Measurements from ENCODE around the gene DPP6. TPM values are rescaled to one million over a fixed set of nuclear protein-coding genes. Genes with fewer than 3 reads are reported as not detected.

Gene DPP6
- total RNA-seq, 1 experiment from 2014 or later, result not detected

DNA sequence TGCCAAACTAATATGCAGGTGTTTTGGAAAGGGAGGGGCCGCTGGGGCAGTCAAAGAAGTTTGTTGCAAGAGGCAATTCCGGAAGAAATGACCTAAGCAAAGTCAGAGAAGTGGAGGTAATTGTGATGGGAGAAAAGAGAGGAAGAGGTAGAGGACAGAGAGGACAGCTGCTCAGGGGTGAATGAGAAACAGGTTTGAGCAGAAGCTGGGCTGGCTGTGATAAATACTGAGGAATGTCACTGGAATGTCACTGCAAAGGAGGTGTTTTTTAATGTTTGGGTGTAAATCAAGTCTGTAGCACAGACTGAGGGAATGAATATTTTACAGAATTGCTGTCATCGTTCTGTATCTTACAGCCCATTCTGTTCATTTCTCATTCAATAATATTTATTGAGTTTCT lies 207.2 kb downstream of the DPP6 start:
- TF ChIP-seq, protein P1, sequence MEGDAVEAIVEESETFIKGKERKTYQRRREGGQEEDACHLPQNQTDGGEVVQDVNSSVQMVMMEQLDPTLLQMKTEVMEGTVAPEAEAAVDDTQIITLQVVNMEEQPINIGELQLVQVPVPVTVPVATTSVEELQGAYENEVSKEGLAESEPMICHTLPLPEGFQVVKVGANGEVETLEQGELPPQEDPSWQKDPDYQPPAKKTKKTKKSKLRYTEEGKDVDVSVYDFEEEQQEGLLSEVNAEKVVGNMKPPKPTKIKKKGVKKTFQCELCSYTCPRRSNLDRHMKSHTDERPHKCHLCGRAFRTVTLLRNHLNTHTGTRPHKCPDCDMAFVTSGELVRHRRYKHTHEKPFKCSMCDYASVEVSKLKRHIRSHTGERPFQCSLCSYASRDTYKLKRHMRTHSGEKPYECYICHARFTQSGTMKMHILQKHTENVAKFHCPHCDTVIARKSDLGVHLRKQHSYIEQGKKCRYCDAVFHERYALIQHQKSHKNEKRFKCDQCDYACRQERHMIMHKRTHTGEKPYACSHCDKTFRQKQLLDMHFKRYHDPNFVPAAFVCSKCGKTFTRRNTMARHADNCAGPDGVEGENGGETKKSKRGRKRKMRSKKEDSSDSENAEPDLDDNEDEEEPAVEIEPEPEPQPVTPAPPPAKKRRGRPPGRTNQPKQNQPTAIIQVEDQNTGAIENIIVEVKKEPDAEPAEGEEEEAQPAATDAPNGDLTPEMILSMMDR (conservative IDR thresholded peaks at IDR 0.05), result no peak
- no peak for TF ChIP-seq EZH2 (IDR thresholded peaks at IDR 0.05; ENCODE audit: low read depth)
- Histone ChIP-seq H3F3A (ENCODE audit: insufficient read depth, low read depth) (no peaks in the 10 kb centered on the region), H3K36me3 (ENCODE audit: low read depth) (no peaks in the 10 kb centered on the region), H3K27me3 (ENCODE audit: insufficient read depth, low read depth) (peaks cover 34% of the 10 kb centered on the region), H3K4me2 (no peak overlapping the region), H3K9me3 (ENCODE audit: insufficient read depth, low read depth) (no peaks in the 10 kb centered on the region), H2AFZ (no peak overlapping the region), H4K20me1 (ENCODE audit: insufficient read depth) (no peaks in the 10 kb centered on the region), H3K9me2 (ENCODE audit: insufficient read depth) (no peaks in the 10 kb centered on the region), H3K4me3 (no peak overlapping the region), H3K79me2 (ENCODE audit: low read depth) (no peaks in the 10 kb centered on the region), H3K27ac (no peak overlapping the region), H3K4me1 (replicated peaks; ENCODE audit: insufficient read depth) (no peaks in the 10 kb centered on the region)
- POLR2A ChIA-PET (ENCODE audit: unreplicated experiment), result no interaction called here
- BruUV-seq (replicated peaks), result no TSS peak
- CTCF ChIA-PET, result no interaction called here
- intact Hi-C loops (cut with micrococcal nuclease; ENCODE audit: unreplicated experiment), result no loop called here
- DNase-seq, result no peak

GRCh38 chr7:154287356-154287755 lies 235.2 kb downstream of the DPP6 start:
- Histone ChIP-seq H3K4me2 (no peak overlapping the region), H4K20me1 (ENCODE audit: insufficient read depth) (no peaks in the 10 kb centered on the region; the same call in 1 of the 2 replicates), H3K36me3 (ENCODE audit: low read depth) (no peaks in the 10 kb centered on the region), H2AFZ (no peak overlapping the region), H3K4me3 (no peak overlapping the region), H3K4me1 (replicated peaks; ENCODE audit: insufficient read depth) (no peaks in the 10 kb centered on the region), H3K9me3 (ENCODE audit: insufficient read depth, low read depth) (no peaks in the 10 kb centered on the region), H3K27me3 (ENCODE audit: insufficient read depth, low read depth) (peaks cover 30% of the 10 kb centered on the region), H3K27ac (no peak overlapping the region), H3F3A (ENCODE audit: insufficient read depth, low read depth) (no peaks in the 10 kb centered on the region), H3K79me2 (ENCODE audit: low read depth) (no peaks in the 10 kb centered on the region), H3K9me2 (ENCODE audit: insufficient read depth) (no peaks in the 10 kb centered on the region)
- no peak for TF ChIP-seq EZH2 (IDR thresholded peaks at IDR 0.05; ENCODE audit: low read depth)
- TF ChIP-seq, protein P1 (conservative IDR thresholded peaks at IDR 0.05), result no peak
- ChIA-PET CTCF (no interaction called here), POLR2A (ENCODE audit: unreplicated experiment) (no interaction called here)
- BruUV-seq (replicated peaks), result no TSS peak
- DNase-seq, result no peak
- intact Hi-C loops (cut with micrococcal nuclease; ENCODE audit: unreplicated experiment), result no loop called here

DNA sequence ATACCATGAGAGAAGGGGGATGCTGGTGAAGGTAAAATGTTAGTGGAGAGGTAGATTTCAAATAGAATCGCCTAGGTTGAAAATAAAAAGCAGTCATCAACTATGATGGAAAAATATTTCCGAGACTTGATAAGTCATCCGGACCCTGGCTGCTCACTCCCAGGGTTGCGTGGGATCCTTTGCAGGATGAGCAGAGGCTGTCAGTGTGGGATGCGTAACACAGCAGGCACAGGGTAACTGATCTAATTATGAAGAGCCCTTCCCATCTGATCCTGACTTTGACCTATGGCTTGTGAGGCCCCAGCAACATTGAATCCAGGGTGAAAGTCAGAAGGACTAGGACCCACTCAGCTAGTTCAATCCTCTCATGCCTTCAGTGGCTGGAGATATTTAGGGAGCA lies 236.9 kb downstream of the DPP6 start:
- no peaks in the 10 kb centered on the region for H3F3A ChIP-seq (ENCODE audit: insufficient read depth, low read depth)
- no peaks in the 10 kb centered on the region for H3K4me1 ChIP-seq (replicated peaks; ENCODE audit: insufficient read depth)
- H4K20me1 ChIP-seq (ENCODE audit: insufficient read depth), result no peaks in the 10 kb centered on the region; the same call in none of the 2 replicates
- H3K9me3 ChIP-seq (ENCODE audit: insufficient read depth, low read depth), result no peaks in the 10 kb centered on the region
- H3K27ac ChIP-seq, result no peak overlapping the region
- H3K4me2 ChIP-seq, result no peak overlapping the region
- BruUV-seq (replicated peaks), result no TSS peak
- peaks cover 47% of the 10 kb centered on the region for H3K27me3 ChIP-seq (ENCODE audit: insufficient read depth, low read depth)
- no peak for DNase-seq
- no peaks in the 10 kb centered on the region for H3K79me2 ChIP-seq (ENCODE audit: low read depth)
- intact Hi-C loops (cut with micrococcal nuclease; ENCODE audit: unreplicated experiment), result no loop called here
- no peaks in the 10 kb centered on the region for H3K36me3 ChIP-seq (ENCODE audit: low read depth)
- no peak overlapping the region for H3K4me3 ChIP-seq
- H2AFZ ChIP-seq, result no peak overlapping the region
- TF ChIP-seq EZH2 (IDR thresholded peaks at IDR 0.05; ENCODE audit: low read depth), result no peak
- TF ChIP-seq, protein P1 (conservative IDR thresholded peaks at IDR 0.05), result no peak
- H3K9me2 ChIP-seq (ENCODE audit: insufficient read depth), result no peaks in the 10 kb centered on the region
- ChIA-PET CTCF (no interaction called here), POLR2A (ENCODE audit: unreplicated experiment) (no interaction called here)
